NCI-H524 (cell line): ENCODE measurements around the gene WDR48.
"Not testable (repeated sequence)": the region's sequence is repeated elsewhere in the genome, so short reads cannot be mapped to it uniquely, and the experiment has no call there.

ENCODE experiments used
- DNase-seq, 2 experiments: peaks; one replicate each; lab custom pipeline; 2025; lab: John Stamatoyannopoulos, UW

The WDR48 gene

DNA sequence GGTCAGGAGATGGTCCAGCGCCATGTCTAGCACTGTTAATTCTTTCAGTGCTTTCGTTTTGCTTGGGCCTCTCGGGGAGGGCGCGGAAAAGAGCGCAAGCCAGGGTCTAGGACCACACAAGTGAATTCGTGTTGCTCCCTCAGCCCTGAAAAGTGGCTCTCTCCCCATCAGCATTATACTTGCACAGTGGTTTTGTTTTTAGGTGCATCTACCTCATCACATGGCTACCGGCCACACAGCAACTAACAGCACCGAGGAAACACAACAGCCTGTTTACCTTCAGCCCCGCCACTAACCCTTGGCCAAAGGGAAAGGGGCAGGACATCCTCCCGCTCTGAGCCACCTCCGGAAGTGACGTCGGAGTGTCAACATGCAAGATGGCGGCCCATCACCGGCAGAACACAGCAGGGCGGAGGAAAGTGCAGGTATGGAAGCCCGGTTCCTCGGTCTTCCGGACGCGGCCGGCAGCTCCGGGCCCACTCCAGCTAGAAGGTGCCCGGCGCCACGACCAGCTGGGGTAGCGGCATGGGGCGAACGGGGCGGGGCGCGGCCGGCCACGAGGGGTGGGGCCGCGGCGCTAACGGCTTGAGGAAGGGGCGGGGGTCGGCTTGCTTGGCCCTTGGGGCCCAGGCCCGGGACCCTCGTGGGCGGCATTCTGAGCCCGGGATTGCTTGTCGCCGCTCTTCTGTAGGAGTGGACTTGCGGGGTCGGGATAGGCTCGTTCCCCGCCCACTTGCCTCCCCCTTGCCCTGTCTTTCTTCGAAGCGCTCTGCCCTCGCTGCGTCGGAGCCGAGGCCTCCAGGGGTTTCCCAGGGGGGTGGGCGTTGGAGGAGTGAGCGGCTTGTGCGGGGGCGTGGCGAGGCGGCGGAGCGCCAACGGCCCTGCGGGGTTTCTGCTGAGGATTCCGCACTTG, at the start of gene WDR48, which contains the start of gene SCN11A:
WDR48 (plus strand) TSS at position 368 of the 913 bp plus-strand sequence; CDS start at position 378, 10 bp downstream.
SCN11A (minus strand) TSS at position 296 of the 913 bp plus-strand sequence. CDS start 101,582 bp downstream, outside the sequence.
- DNase-seq: peak; percentile 77 to 90

DNA sequence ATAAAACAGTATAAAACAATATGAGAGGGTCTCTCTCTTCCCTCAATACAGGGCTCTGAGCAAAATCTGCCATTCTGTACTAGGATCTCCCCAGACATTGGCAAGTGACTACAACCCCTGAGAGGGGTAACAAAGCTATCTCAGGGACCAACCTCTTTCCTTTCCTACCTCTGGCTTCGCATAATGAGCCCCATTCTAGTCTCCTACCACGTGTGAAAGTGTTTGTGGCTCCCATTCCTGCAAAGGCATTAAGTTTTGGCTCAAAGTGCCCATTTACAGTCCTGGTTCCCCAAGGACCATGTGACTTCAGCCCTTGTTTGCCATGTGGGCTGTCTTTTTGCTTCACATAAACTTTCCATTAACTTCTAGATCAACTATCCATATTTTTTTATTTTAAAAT, 46.5 kb upstream of the WDR48 start:
- no peak for DNase-seq

DNA sequence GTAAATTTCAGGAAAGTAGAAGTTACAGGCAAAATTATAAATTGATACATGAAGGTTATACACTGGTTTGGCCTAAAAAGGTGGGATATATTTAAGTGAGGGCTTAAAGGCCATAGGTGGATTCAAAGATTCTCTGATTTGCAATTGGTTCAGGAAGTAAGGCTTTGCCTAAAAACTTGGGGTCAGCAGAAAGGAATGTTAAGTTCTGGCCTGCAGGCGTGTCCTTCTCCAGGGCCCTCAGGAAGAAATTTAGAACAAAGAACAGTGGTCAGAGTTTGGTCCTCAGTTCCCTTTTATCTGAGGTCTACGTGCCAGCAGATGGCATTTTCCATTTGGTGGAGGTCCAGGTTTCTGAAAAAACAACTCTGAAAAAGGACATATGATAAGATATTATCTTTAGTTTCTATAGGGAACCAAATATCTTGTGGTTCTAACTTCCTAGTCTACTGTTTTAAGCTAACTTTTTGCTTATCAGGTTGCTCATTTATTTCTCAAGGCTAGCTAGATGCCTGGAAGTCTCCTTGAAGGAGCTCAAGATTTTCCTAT, 40.6 kb upstream of the WDR48 start:
- DNase-seq: no peak

DNA sequence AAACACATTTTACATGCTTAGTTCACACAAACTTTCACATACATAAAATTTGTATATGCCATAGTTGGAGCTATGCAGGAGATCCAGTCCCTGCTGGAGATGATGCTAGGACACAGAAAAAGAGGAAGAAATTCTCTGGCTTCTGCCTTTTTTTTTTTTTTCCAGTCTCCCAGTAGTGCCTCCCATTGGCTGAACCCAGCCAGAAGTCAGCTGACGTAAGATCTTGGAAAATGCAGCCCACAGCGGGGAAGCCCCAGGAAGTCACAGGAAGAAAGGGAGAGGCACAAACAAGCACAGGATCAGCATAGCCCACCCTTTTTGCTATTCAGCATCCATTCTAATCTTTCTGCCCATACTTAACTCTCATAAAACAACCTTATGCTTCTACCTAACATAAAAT, 38.5 kb upstream of the WDR48 start:
- DNase-seq: no peak

DNA sequence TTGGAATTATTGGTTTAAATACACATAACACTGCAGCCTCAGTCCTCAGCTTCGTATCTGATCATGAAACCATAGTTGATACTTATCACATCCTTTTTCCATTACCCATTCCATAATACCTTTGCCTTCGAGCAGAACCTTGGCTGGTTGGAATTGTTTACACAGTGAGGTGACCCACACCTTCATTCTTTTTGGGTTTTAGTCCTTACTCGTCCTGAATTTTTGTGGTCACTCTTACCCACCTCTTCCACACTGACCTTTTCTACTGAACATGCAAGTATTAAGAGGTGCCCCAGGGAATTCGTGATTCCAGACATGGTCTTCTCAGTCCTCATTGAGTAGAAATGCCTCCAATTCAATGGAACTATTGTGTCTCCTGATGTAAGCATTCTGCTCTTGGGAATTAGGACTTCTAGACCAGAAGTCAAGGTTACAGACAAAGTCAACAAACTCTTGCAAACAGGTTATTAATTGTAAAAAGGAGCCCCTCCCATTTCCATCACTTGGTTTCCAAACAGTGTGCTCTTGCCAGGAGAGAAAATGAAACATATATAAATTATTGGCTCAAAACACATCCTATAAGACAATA, 37.8 kb upstream of the WDR48 start:
- no peak for DNase-seq

DNA sequence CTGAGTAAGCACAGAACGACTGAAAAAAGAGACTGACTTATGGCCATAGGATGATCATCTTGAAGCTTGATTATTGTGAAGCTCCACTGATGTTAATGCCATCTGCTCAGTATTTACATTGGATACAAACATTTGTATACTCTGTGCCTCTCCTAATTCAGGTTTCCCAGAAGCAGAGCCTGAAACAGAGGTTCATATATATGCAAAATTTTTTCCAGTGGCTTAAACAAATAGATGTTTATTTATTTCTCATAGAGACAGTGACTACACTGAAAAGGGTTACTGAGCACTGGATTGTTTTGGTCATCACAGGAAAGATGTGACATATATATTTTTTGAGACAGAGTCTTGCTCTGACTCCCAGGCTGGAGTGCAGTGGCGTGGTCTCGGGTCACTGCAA, 36.4 kb upstream of the WDR48 start:
- no peak for DNase-seq

DNA sequence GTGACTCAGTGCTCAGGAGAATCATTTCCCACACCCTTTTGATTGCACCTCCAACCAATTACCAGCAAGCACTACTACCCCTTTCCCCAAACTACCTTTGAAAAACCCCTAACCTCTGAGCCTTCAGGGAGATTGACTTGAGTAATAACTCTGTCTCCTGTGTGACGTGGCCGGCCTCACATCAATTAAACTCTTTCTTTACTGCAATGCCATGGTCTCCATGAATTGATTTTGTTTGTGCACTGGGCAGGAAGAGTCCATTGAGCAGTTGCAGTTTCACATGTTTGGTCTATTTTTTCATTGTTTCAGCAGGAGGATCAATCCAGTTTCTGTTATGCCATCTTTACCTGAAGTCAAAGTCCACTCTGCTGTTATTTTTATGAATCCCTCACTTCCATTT, 32.5 kb upstream of the WDR48 start:
- DNase-seq: no peak

DNA sequence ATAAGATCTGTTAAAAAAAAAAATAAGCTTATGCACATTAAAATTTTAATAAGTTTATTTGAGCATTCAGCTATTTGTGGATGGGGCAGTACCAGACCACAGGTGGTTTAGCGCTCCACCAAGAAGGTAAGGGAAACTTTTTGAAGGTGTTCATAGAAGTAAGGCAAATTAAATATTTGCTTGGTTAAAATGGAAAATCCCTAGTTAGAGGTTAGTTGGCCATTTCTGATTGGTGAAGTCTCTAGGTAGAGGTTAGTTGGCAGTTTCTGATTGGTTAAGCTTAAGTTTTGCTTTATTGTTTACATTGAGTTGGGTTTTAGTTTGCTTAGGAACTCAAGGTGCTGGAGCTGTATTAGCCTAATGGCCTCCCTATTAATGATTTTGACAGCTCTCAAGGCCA, 30.8 kb upstream of the WDR48 start:
- no peak for DNase-seq

DNA sequence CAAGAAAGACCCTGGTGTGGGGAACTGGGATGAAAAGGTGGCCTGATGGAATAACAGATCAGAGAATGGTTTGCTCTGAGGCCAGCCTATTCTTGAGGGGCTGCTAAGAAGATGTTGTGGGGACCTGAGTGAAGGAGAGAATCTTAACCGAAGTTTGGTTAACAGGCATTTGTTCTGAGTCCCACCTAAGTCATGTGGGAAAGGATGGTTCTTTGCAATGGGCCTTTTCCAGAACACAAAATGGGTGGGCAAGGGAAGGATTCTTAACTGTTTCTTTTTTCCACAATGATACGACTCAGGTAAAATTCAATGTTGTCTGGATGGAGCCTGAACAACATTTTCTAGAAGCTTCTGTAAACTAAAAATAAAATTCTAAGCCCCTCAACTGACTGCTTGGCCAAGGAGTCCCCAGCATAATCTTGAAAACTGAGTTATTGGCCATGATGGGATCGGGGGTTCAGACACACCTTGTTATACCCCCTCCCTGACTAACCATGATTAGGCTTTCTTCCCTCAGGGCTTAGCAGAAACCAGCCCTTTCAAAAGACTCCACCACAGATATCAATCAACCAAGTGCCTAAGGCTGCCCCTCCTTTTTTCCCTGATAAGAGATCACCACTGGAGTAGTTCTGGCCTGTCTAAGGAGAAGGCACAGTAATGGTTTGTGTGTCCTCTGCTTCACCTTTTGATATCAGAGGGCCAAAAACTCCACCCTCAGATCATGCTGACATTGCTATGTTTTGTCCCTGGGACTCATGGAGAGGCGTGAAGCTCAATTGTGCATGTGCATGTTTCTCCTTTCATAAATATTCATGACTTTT, 30.1 kb upstream of the WDR48 start:
- no peak for DNase-seq

DNA sequence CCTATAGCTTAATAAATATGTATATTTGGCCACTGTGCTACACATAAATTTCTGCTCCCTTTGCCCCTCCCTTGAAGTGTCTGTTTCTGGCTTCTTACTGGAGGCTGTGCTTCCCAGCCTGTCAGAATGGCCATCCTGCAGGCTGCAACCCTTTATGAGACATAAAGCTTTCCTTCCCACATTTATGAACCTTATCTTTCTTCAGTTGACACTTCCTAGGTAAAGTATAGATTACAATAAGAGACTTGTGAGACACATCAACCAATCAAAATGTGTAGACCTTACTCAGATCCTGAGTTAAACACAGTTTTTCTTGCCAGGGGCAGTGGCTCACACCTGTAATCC, 29.6 kb upstream of the WDR48 start:
- DNase-seq: no peak

DNA sequence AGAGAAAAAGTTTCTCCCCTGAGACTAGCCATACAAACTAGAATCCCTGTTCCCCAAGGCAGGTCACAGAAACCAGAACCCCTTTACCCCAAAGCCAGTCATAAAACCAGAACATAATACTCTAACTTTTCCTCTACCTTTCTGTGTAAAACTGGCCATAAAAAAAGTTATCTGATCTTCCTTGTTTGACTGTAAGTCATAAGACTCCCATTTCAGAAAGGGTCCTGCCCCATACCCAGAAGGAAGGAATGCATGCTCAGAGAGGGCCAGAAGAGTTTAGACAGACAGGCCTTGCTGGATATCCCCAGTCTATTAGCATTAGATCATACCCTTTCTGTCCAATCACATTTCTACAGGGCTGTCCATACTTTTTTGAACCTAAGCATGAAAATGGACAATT, 27.3 kb upstream of the WDR48 start:
- DNase-seq: no peak

DNA sequence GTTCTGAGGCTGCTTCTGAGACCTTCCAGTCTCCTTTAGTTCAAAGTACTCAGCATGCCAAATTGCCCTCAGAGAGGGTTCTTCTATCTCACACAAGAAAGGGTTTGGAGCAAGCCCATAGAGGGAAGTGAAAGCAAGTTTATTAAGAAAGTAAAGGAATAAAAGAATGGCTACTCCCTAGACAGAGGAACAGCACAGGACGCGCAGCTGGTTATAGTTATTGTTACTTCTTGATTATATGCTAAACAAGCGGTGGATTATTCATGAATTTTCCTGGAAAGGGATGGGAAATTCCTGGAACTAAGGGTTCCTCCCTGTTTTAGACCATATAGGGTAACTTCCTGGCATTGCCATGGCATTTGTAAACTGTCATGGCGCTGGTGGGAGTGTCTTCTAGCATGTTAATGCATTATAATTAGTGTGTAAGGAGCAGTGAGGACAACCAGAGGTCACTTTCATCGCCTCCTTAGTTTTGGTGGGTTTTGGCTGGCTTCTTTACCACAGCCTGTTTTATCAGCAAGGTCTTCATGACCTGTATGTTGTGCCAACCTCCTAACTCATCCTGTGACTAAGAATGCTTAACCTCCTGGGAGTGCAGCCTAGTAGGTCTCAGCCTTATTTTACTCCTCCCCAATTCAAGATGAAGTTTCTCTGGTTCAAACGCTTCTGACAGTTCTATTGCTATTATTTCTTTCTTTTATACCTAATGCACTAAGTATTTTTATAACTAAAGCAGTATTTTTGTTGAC, 26.4 kb upstream of the WDR48 start:
- no peak for DNase-seq

DNA sequence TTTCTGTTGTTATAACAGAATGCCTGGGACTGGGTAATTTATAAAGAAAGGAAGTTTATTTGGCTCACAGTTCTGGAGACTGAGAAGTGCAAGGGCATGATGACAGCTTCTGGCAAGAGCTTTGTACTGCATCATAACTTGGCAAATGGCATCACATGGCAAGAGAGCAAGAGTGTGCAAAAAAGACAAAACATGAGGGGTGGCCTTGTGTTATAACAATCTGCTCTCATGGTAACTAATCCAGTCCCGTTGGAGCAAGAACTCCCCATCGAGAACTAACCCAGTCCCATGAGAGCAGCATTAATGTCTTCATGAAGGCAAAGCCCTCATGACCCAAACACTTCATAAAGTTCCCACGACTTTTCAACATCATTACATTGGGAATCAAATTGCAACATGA, 23.3 kb upstream of the WDR48 start:
- no peak for DNase-seq

DNA sequence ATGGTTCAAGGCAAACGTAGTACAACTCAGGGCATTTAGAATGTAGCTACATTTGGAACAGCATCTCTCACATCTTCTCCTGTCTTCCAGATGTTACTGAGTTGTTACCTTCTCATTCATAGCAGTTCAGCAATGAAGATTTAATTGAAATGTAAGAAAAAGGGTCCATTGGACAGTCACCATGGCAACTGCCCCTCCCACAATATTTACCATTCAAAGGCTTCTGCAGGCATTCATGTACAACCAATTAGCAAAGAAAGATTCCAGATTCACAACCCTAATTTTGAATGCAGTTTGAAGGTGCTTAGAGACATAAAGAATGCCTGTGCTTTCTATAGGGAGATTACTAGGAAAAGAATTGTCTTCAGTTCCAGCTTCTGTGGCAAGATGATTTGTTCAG, 22.3 kb upstream of the WDR48 start:
- no peak for DNase-seq

DNA sequence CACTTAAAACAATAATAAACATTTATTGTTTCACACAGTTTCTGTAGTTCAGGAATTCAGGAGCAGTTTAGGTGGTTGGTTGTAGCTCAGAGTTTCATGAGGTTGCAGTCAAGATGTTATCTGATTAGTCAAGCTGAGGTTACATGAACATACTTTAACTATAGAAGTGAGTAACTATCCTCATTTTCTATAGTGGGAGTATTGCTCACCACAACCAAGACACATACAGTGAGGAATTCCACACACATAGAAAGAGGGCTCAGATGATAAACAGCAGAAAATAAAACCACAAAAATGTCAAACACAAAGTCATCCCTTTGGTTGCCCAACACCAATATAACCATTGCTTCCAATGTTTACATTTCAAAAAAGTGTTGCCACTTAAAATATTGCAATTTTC, 13.7 kb upstream of the WDR48 start:
- no peak for DNase-seq

DNA sequence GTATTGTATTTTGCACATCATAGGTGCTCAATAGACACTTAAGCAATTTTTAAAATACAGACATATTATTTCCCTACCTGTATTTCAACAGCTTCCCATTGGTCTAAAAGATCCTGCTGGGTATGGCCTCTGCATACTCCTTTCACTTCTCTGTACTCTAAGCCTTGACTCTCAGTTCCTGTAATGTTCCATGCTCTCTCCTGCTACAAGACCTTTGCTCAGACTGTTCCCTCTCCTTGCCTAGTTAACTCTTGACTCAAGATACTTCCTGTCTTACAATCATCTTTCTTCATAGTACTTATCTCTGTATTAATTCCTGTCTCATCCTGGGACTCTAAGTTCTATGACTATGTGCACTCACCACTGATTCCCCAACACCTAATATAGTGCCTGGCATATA, 1.8 kb upstream of the WDR48 start:
- DNase-seq: no peak

DNA sequence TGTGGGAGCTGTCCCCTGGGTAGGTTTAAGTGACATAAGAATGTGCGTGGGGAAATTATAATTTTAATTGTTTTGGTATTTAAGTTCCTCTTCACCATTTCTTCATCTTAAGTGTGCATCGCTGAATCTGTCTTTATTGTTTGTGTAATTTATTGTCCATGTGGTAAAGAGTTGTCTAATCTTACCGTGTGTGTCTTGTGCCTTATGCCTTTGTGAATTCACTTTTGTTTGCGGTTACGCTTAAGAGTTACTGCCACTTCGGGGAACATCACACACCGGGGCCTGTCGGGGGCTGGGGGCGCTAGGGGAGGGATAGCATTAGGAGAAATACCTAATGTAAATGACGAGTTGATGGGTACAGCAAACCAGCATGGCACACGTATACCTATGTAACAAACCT, 767 bp downstream of the WDR48 start:
- DNase-seq: peak in 1 of 2 experiments; percentile 23

DNA sequence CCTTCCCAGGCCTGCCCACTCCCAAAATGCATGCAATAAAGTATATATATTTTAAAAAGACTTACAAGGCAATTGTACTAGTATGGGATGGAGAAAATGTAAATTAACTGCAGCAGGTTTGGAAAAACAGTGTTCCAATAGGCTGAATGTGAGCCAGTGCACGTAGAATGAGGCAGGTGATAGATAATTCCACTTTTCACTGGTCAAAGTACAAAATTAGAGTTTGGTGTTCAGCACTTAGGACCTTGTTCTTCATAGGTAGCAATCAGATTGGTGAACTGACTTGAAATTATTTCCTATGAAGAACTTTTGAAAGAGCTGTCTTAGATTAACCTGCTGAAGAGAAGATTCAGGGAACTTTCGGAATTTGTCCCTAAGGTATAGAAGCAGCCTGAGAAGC, 1.9 kb downstream of the WDR48 start:
- no peak for DNase-seq

DNA sequence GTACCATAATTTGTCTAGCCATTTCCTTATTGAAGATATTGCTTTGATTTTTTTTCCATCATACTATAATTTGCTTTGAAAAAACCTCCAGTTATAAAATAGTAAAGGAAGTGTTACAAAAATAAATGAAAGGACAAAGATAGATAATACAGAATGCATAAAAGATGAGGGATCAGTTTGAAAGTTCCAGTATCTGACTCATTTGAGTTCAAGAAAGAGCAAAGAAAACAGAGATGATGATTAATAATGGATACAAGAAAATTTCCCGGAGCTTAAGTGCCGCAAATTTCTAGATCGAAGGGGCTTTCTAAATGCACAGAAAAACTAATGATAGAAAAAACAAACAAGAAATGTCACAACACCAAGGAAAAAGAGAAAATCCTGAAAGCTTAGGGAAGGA, 4.3 kb downstream of the WDR48 start:
- DNase-seq: no peak

DNA sequence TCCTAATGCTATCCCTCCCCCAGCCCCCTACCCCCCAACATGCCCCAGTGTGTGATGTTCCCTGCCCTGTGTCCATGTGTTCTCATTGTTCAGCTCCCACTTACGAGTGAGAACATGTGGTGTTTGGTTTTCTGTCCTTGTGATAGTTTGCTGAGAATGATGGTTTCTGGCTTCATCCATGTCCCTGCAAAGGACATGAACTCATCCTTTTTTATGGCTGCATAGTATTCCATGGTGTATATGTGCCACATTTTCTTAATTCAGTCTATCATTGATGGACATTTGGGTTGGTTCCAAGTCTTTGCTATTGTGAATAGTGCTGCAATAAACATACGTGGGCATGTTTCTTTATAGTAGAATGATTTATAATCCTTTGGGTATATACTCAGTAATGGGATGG, 9.4 kb downstream of the WDR48 start:
- not testable (repeated sequence) for DNase-seq

DNA sequence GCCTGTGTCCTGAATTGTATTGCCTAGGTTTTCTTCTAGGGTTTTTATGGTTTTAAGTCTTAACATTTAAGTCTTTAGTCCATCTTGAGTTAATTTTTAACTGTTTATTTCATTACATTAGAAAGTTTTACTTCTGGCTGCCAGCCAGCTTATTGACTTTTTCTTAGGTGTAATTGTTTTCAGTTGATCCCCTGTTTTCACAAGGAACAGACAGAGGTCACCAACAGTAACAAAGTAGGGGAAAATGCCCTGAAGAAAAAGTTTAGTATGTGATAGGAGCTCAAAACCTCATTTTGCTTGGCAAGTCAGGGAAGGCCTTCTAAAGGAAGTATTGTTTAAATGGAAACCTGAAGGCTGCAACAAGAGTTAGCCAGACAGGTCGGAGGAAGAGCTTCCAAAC, 10.4 kb downstream of the WDR48 start:
- DNase-seq: no peak

DNA sequence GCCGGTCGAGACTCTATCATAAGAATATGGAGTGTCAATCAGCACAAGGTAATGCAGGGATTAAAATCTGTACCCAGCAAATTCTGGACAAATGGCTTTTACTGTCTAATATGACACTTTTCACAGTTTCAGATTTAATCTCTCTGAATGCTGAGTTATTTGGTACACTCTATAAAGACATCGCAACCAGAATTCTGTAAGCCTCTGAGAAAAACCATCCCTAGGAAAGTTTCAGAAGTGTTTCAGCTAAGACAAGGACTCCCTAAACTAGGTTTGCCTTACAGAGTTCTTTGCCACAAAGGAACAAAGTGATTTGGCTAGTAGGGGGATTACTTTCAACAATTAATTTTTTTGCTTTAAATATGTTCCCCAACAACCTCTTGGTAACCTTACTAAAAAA, 11.3 kb downstream of the WDR48 start:
- DNase-seq: no peak
